Stimulated activated naive CD8-positive, alpha-beta T cell treated with anti-CD3 and anti-CD28 coated beads, Interleukin-15, amount 100 ng/mL, for 72 hours (primary cell): ENCODE results near the gene IQGAP3.
A peak's percentile ranks its signal among the peaks of the same experiment; 100 is the strongest.
"Not testable (repeated sequence)": the region's sequence is repeated elsewhere in the genome, so short reads cannot be mapped to it uniquely, and the experiment has no call there.

Experiments
- ATAC-seq: fragments of 150-1000 bp; cut with Tn5 transposase; 2 replicates; pipeline ENCODE4 v1.10.0; 2021; ENCODE audit warnings: mild to moderate bottlenecking, moderate library complexity
- DNase-seq, 2 donors: peaks; one replicate each; pipeline ENCODE4 v3.0.0; 2021 to 2022
- H3K27ac Mint-ChIP-seq, 2 donors: one replicate each; pipeline ENCODE4 v1.8.0; 2022; ENCODE audit warnings: mild to moderate bottlenecking in 2 of 2, mixed read lengths in 2 of 2, moderate library complexity in 2 of 2
- H3K27me3 Mint-ChIP-seq: one replicate; pipeline ENCODE4 v1.8.0; 2022; ENCODE audit warnings: mixed read lengths
- H3K4me1 Mint-ChIP-seq: one replicate; pipeline ENCODE4 v1.8.0; 2022; ENCODE audit warnings: mild to moderate bottlenecking, mixed read lengths
- H3K4me3 Mint-ChIP-seq, 2 donors: one replicate each; pipeline ENCODE4 v1.8.0; 2022; ENCODE audit warnings: mild to moderate bottlenecking in 2 of 2, mixed read lengths in 2 of 2, moderate library complexity in 1 of 2
- H3K9me3 Mint-ChIP-seq, 2 donors: one replicate each; pipeline ENCODE4 v1.8.0; 2022; ENCODE audit warnings: mixed read lengths in 2 of 2

The IQGAP3 gene

GRCh38 chr1:156560585-156561163 is 11.7 kb downstream of the IQGAP3 start:
- Mint-ChIP-seq H3K9me3 (no peaks in the 10 kb centered on the region), H3K27ac (peak overlapping the region in 1 of 2 donors; percentile 35), H3K4me1 (no peaks in the 10 kb centered on the region), H3K4me3 (no peak overlapping the region), H3K27me3 (no peaks in the 10 kb centered on the region)
- ATAC-seq (no peak), DNase-seq (no peak)

DNA sequence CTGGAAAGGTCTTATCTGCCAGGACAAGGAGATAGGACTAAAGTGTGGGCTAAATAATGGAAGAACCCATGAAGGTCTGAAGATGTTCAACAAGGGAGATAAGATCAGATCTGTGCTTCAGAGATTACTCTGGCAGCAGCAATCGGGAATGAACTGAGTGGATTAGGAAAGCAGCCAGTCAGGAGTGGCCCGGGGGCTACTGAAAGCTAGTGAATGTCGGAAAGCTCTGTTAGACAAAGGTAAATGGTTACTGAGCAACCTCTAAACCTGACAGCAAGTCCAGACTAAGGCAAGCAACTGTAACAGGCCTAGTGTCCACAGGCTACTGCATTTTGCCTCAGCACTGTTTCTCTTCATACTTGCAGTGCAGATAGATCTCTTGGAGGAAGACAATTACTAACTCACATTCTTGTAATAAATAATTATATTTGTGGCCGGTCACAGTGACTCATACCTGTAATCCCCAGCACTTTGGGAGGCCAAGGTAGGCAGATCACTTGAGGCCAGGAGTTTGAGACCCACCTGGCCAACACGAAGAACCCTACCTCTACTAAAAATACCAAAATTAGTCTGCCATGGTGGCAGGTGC is 12.5 kb downstream of the IQGAP3 start:
- DNase-seq, result no peak
- Mint-ChIP-seq H3K9me3 (no peaks in the 10 kb centered on the region), H3K4me3 (no peak overlapping the region), H3K4me1 (no peaks in the 10 kb centered on the region), H3K27ac (no peak overlapping the region), H3K27me3 (no peaks in the 10 kb centered on the region)
- ATAC-seq, result no peak

DNA sequence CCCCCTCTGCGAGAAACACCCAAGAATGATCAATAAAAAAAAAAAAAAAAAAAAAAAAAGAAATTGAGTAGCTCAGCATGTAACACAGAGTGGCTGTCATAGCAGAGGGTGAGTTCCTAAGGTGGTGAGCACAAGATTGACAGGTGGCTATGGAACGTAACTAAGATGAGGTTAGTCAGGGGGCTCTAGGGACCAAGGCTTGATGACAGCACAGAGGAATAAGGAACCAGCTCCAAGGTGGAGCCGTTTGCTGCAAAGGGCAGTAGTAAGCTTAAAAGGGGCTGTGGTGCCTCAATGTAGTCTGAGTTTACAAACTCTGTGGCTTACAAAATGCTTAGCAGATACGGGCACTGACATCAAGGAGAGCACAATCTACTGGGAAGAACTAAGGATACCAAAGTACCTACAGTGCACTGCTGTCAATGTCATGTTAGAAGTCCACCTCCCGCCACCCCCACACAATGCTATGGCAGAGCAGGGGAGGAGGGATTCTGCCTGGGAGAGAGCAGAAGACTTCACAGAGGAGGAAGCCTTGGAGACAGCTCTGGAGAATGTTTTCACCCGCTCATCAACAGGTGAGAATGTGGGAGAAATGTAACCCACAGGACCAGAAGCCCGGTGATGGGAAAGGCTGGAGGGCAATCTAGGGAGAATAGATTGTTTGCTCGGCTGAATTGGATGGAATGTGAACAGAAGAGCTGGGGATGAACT is 13.1 kb downstream of the IQGAP3 start:
- H3K27ac Mint-ChIP-seq, result no peak overlapping the region
- ATAC-seq, result no peak

DNA sequence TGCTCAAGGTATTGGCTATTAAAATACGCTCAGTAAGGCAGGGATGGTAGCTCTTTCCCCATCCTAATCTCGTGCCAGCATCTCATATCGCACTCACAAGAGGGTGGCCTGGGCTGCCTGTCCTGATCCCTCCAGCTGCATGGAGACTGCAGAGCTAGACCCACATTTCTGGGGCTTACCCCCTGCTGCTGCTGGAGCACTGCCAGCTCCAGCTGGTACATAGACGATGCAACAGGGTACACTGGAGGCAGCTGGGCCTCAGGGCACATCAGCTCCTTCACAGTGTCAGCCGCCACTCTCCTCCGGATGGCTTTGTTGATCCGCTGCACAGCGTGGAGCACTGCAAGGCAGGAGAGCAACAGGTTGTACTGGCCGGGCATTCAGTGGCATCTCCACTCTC is 16.0 kb downstream of the IQGAP3 start:
- Mint-ChIP-seq H3K27ac (no peak overlapping the region), H3K4me1 (no peaks in the 10 kb centered on the region), H3K4me3 (no peak overlapping the region), H3K9me3 (no peaks in the 10 kb centered on the region), H3K27me3 (no peaks in the 10 kb centered on the region)
- ATAC-seq (no peak), DNase-seq (no peak)

More for the DNA sequence above, 13.1 kb downstream of the IQGAP3 start:
- Mint-ChIP-seq H3K27me3 (no peaks in the 10 kb centered on the region), H3K9me3 (no peaks in the 10 kb centered on the region), H3K4me3 (no peak overlapping the region), H3K4me1 (no peaks in the 10 kb centered on the region)
- no peak for DNase-seq

- no peak overlapping the region for H3K27ac Mint-ChIP-seq
- no peaks in the 10 kb centered on the region for H3K27me3 Mint-ChIP-seq
- no peaks in the 10 kb centered on the region for H3K4me1 Mint-ChIP-seq
- ATAC-seq (no peak), DNase-seq (no peak)
- H3K4me3 Mint-ChIP-seq, result no peak overlapping the region
- no peaks in the 10 kb centered on the region for H3K9me3 Mint-ChIP-seq
Observed at GRCh38 chr1:156555715-156556114, 16.6 kb downstream of the IQGAP3 start.

DNA sequence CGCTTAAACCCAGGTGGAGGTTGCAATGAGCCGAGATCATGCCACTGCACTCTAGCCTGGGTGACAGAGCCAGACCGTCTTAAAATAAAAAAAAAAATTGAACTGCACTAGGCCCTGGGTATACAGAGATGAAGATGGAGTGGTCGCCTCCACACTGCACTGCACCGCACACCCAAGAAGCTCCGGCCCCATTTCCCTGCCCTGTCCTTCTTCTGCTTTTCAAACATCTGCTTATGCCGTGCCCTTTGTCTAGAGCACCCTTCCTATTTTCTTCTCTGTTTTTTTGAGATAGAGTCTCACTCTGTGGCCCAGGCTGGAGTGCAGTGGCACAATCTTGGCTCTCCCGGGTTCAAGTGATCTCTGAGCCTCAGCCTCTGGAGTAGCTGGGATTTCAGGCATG is 17.4 kb downstream of the IQGAP3 start:
- H3K4me3 Mint-ChIP-seq, result no peak overlapping the region
- H3K4me1 Mint-ChIP-seq, result no peaks in the 10 kb centered on the region
- H3K27me3 Mint-ChIP-seq, result no peaks in the 10 kb centered on the region
- DNase-seq, result no peak
- H3K9me3 Mint-ChIP-seq, result no peaks in the 10 kb centered on the region
- no peak overlapping the region for H3K27ac Mint-ChIP-seq
- ATAC-seq, result no peak

DNA sequence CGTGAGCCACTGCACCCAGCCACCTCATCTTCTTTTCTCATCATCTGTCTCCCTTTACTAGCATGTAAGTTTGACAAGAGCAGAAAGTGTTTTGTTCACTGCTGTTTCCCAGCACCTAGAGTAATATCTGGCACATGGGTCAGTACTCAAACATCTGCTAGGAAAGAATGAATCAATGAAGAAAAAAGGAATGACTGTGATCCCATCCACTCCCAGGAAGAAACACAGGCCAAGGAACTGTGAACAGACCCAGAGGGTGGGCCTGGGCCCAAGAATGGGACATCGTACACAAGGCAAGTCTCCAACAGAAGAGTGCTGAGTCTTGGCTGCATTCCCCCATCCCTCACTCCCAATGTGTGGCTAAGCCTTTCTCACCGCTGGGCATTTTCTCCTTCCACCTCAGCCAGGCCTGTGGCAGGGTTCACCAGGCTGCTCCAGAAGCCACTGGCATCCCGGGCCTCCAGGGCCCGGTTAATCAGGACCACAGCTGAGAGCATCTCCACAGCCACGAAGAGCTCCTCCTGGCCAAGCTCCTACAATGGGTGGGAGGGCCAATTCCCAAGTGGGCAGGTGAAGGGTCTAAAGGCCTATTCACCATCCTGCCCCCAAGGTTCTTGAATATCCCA is 18.4 kb downstream of the IQGAP3 start:
- Mint-ChIP-seq H3K27me3 (no peaks in the 10 kb centered on the region), H3K27ac (no peak overlapping the region), H3K4me3 (no peak overlapping the region), H3K4me1 (no peaks in the 10 kb centered on the region), H3K9me3 (no peaks in the 10 kb centered on the region)
- ATAC-seq, result no peak
- DNase-seq, result no peak

- not testable (repeated sequence) for H3K27ac Mint-ChIP-seq, H3K4me3 Mint-ChIP-seq, DNase-seq, H3K4me1 Mint-ChIP-seq, H3K27me3 Mint-ChIP-seq, H3K9me3 Mint-ChIP-seq, ATAC-seq
Observed at GRCh38 chr1:156552937-156553336, 19.4 kb downstream of the IQGAP3 start.

- ATAC-seq (no peak), DNase-seq (no peak)
- H3K27me3 Mint-ChIP-seq, result no peaks in the 10 kb centered on the region
- H3K4me1 Mint-ChIP-seq, result no peaks in the 10 kb centered on the region
- no peak overlapping the region for H3K27ac Mint-ChIP-seq
- no peaks in the 10 kb centered on the region for H3K9me3 Mint-ChIP-seq
- H3K4me3 Mint-ChIP-seq, result no peak overlapping the region
Observed at GRCh38 chr1:156552518-156552917, 19.8 kb downstream of the IQGAP3 start.

- Mint-ChIP-seq H3K9me3 (no peaks in the 10 kb centered on the region), H3K27ac (no peak overlapping the region), H3K4me1 (no peaks in the 10 kb centered on the region), H3K27me3 (no peaks in the 10 kb centered on the region), H3K4me3 (no peak overlapping the region)
- DNase-seq (no peak), ATAC-seq (no peak)
Observed at GRCh38 chr1:156551869-156552268, 20.5 kb downstream of the IQGAP3 start.

DNA sequence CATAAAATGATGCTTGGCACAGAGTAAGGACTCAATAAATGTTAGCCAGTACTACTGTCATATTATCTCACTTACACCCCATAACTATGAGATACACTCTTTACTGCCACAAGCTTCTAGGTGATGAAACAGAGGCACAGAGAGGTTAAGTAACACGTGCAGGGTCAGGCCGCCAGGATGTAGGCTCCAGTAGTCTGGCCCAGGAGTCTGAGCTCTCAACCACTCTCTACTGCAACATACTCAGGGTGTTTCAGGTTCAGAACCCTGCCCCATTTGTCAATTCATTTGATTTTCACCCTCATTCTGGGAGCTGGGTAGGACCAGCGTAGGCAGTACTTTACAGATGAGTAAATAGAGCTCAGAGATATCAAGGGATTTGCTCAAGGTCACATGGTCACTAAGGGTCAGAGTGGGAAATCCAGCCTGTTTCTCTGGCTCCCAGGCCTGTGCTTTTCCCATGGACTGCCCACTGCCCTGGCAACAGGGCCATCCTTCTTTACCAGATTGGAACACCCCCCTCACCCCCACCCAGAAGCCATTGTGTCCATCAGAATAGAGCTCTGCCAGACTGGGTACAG is 21.2 kb downstream of the IQGAP3 start:
- Mint-ChIP-seq H3K4me3 (no peak overlapping the region), H3K27ac (no peak overlapping the region), H3K9me3 (no peaks in the 10 kb centered on the region), H3K4me1 (no peaks in the 10 kb centered on the region), H3K27me3 (no peaks in the 10 kb centered on the region)
- DNase-seq (no peak), ATAC-seq (no peak)

DNA sequence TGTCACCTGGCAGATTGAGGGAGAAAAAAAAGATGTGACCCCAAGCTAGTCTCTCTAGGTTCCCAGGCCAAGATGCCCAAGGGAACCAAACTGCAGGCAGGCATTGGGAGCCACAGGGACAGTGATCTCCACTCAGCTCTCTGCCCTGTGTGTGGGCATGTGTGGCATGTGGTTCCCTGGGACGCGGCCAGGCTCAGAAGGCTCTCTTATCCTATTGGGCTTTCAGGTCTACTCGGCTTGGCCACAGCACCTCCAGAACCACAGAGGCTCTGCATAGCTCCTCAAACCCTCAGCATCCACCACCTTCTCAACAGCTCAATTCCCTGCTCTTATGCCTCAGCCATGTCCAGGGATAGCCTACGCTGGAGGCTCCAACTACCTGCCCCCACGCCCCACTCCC is 22.0 kb downstream of the IQGAP3 start:
- Mint-ChIP-seq H3K4me1 (no peaks in the 10 kb centered on the region), H3K9me3 (no peaks in the 10 kb centered on the region), H3K4me3 (no peak overlapping the region), H3K27me3 (no peaks in the 10 kb centered on the region), H3K27ac (no peak overlapping the region)
- DNase-seq (no peak), ATAC-seq (no peak)

- ATAC-seq (no peak), DNase-seq (no peak)
- Mint-ChIP-seq H3K4me3 (no peak overlapping the region), H3K4me1 (no peaks in the 10 kb centered on the region), H3K27ac (no peak overlapping the region), H3K9me3 (no peaks in the 10 kb centered on the region), H3K27me3 (no peaks in the 10 kb centered on the region)
Observed at GRCh38 chr1:156549831-156550230, 22.5 kb downstream of the IQGAP3 start.

DNA sequence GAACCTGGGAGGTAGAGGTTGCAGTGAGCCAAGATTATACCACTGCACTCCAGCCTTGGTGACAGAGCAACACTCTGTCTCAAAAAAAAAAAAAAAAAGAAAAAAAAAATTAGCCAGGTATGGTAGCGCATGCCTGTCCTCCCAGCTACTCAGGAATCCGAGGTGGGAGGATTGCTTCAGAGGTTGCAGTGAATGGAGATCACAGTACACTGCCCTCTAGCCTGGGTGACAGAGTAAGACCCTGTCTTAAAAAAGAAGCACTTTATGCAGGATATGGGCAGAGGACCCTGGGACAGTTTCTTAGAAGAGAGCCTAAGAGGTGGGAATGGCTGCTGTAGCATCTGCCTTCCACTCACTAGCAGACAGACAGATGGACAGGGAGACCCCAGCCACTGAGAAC is 23.0 kb downstream of the IQGAP3 start:
- DNase-seq (no peak), ATAC-seq (no peak)
- no peaks in the 10 kb centered on the region for H3K4me1 Mint-ChIP-seq
- H3K27me3 Mint-ChIP-seq, result no peaks in the 10 kb centered on the region
- no peak overlapping the region for H3K4me3 Mint-ChIP-seq
- no peaks in the 10 kb centered on the region for H3K9me3 Mint-ChIP-seq
- no peak overlapping the region for H3K27ac Mint-ChIP-seq

DNA sequence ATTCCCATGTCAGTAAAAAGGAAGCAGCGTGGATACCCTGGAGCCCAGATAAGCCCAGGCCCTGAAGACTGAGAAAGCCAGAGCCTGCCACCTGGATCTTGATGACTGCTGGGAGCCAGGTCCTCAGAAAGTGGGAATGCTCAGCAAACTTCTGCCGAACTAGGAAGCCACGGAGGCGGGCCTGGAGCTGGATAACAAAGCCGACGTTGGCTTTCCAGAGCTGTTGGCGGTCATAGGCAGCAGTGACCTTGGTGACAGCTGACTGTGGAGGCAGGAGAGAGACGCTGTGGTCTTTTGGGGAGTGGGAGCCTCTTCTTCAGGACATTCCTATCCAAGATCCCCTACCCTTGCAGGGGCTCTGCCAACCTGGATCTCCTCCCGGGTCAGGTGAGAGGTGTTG is 24.4 kb downstream of the IQGAP3 start:
- DNase-seq, result no peak
- Mint-ChIP-seq H3K9me3 (no peaks in the 10 kb centered on the region), H3K27me3 (no peaks in the 10 kb centered on the region), H3K4me1 (no peaks in the 10 kb centered on the region), H3K27ac (no peak overlapping the region), H3K4me3 (no peak overlapping the region)
- no peak for ATAC-seq

GRCh38 chr1:156547434-156547833 is 24.9 kb downstream of the IQGAP3 start:
- ATAC-seq (no peak), DNase-seq (no peak)
- H3K9me3 Mint-ChIP-seq, result no peaks in the 10 kb centered on the region
- no peak overlapping the region for H3K27ac Mint-ChIP-seq
- no peaks in the 10 kb centered on the region for H3K4me1 Mint-ChIP-seq
- H3K27me3 Mint-ChIP-seq, result no peaks in the 10 kb centered on the region
- no peak overlapping the region for H3K4me3 Mint-ChIP-seq
